Measurements from ENCODE around the gene NDUFA7. TPM values are rescaled to one million over a fixed set of nuclear protein-coding genes. Genes with fewer than 3 reads are reported as not detected.
"Not testable (repeated sequence)": the region's sequence is repeated elsewhere in the genome, so short reads cannot be mapped to it uniquely, and the experiment has no call there.

Gene NDUFA7
- polyA plus RNA-seq (2014; cell fraction: cytosol; rRNA removed) = 33.8 and 68.5 TPM in 2 replicates
- polyA plus RNA-seq (2014; cell fraction: nucleus; rRNA removed) = 48.7 and 54.3 TPM in 2 replicates

DNA sequence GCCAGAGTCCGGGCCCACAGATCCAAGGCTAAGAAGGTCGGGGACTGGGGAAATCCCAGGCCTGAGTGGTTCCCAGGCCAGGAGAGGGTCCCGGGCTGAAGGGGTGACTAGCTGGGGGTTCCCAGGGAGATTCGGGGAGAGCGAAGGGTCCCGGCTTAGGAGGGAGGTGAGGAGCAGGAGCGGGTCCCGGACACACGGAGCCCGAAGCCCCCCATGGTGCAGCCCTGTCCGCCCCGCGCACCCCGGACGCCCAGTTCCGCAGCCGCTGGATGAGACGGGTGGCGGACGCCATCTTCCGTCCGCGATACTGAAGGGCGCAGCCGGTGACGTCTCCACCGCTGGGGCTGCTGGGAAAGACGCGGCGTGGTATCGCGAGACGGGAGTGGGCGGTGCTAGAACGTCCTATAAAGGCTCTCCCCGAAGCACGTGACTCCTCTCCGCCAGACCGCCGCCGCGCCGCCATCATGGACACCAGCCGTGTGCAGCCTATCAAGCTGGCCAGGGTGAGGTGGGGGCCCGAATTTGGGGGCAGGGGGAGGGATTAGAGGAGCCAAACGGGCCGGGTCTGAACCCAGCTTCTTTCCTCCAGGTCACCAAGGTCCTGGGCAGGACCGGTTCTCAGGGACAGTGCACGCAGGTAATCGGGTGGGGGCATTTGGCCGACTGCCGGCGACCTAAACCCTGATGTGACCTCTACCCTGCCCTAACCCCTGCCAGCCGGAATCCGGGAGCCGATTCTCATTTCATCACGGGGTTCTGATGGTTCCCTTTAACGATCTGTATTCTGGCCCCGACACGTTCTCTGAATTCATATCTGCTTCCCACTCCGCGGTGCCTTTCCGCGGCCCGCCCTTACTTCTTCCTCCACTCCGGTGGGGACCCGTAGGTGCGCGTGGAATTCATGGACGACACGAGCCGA lies at the start of gene NDUFA7, which contains the start of gene RPS28:
Gene NDUFA7 (minus strand): TSS at position 309 of the 919 bp plus-strand sequence. CDS start 17 bp downstream, at position 292.
Gene RPS28 (plus strand): TSS at position 430 of the 919 bp plus-strand sequence. CDS start 35 bp downstream, at position 465.
- peak; percentile 90 for DNase-seq (ENCODE audit: low spot score)

DNA sequence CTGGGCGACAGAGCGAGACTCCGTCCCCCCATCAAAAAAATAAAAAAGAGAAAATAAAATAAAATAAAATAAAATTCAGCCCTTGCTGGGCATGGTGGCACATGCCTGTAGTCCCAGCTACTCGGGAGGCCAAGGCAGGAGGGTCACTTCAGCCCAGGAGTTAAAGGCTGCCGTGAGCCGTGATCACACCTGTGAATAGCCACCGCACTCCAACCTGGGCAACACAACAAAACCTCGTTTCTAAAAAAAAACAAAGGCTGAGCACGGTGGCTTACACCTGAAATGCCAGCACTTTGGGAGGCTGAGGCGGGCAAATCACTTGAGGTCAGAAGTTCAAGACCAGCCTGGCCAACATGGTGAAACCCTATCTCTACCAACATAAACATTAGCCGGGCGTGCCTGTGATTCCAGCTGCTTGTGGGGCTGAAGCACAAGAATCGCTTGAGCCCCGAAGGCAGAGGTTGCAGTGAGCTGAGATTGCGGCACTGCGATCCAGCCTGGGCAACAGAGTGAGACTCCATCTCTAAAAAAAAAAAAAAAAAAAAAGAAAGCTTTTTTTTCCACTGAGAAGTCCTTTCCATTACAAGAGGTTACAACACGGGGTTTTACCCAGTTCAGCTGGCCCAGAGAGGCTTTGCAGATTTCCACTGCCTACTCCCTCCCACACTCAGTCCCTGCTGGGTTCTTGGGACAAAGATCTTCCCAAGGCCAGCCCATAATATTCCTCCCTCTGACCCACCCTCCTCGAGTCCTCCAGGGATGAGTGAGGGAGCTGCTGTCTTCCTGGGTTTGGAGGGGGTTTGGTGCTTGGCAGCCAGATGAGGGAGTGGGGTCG lies 49.2 kb upstream of the NDUFA7 start:
- no peak for DNase-seq (ENCODE audit: low spot score)

DNA sequence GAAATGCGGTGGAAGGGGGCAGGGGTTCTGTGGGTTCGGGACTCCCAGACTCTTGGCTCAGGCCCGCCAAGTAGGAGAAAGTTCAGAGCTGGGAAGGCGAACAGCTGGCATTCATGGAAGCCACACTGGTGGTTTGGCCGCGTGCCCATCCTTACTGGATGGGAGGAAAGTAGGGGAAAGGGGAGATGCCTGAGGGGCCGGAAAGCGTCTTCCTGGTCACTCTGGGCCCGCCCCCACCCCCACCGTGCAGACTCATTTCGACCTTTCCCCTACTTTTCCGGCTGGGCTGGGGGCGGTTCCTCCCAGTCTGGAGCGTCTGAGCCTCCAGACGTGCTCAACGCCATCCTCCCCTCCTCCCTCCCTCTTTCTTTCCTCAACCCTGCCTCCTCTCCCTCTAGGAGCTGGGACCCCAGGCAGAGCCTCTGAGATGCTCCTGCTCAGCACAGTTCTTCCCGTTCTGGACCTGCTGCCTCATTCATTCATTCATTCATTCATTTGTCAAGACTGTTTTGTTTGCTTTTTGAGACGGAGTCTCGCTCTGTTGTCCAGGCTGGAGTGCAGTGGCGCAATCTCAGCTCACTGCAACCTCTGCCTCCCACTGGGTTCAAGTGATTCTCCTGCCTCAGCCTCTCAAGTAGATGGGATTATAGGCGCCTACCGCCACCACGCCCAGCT lies 46.3 kb upstream of the NDUFA7 start:
- peak; percentile 81 for DNase-seq (ENCODE audit: low spot score)

DNA sequence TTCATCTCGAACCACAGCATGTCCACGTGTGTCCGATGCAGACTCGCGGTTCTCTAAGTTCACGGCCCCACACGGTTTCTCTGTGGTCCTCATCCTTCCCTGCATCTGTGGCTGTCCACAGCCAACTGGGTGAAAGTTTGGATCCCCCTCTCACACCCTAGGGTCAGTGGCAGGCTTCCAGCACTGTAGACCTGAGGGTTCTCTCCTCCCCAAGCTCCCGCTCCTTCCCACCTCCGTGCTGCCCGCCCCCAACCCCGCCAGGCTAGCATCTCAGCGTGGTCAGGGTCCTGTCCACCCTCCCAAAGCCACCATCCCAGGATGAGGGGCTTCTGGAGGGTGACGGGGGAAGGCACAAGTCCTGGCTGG lies 45.8 kb upstream of the NDUFA7 start:
- DNase-seq (ENCODE audit: low spot score) = no peak

DNA sequence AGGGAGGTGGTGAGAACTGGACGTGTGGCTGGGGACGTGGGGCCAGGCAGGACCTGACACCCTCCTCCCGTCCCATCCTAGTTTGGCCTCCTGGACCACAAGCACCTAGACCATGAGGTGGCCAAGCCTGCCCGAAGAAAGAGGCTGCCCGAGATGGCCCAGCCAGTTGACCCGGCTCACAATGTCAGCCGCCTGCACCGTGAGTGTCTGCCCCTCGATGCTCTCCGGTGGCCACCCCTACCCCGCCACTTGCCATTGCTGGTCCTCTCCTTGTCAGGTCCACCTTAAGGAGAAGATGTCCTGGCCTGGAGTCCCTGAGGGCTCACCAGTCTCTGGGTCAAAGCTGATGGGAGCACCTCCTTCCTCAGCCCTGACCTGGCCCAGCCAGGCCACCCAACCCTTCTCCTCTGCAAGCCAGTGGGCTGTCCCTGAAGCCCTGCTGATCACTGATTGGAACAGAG lies 45.0 kb upstream of the NDUFA7 start:
- DNase-seq (ENCODE audit: low spot score) = no peak

DNA sequence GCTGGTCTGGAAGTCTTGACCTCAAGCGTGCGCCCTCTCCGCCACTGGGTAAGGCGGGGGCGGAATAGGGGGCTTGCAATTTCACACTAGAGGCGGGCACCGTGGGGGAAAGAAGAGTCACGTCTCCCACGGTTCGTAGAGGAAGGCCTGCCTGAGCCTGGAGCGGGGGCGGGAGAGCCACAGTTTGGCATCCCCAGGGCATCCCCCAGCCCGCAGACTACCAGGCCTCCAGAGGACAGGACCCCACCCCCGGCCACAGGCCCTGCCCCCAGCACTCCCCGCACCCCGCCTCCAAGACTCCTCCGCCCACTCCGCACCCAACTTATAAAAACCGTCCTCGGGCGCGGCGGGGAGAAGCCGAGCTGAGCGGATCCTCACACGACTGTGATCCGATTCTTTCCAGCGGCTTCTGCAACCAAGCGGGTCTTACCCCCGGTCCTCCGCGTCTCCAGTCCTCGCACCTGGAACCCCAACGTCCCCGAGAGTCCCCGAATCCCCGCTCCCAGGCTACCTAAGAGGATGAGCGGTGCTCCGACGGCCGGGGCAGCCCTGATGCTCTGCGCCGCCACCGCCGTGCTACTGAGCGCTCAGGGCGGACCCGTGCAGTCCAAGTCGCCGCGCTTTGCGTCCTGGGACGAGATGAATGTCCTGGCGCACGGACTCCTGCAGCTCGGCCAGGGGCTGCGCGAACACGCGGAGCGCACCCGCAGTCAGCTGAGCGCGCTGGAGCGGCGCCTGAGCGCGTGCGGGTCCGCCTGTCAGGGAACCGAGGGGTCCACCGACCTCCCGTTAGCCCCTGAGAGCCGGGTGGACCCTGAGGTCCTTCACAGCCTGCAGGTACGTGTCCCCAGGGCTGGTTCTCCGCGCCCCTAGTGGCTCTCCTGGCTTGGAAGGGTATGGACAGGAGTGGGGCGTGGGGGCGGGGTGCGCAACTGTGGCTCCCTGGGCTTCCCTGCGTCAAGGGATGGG lies 42.9 kb upstream of the NDUFA7 start, which contains the start of gene ANGPTL4:
Gene ANGPTL4 (plus strand): TSS at position 353 of the 969 bp plus-strand sequence. CDS start 167 bp downstream, at position 520.
- DNase-seq (ENCODE audit: low spot score) = peak; percentile 76

DNA sequence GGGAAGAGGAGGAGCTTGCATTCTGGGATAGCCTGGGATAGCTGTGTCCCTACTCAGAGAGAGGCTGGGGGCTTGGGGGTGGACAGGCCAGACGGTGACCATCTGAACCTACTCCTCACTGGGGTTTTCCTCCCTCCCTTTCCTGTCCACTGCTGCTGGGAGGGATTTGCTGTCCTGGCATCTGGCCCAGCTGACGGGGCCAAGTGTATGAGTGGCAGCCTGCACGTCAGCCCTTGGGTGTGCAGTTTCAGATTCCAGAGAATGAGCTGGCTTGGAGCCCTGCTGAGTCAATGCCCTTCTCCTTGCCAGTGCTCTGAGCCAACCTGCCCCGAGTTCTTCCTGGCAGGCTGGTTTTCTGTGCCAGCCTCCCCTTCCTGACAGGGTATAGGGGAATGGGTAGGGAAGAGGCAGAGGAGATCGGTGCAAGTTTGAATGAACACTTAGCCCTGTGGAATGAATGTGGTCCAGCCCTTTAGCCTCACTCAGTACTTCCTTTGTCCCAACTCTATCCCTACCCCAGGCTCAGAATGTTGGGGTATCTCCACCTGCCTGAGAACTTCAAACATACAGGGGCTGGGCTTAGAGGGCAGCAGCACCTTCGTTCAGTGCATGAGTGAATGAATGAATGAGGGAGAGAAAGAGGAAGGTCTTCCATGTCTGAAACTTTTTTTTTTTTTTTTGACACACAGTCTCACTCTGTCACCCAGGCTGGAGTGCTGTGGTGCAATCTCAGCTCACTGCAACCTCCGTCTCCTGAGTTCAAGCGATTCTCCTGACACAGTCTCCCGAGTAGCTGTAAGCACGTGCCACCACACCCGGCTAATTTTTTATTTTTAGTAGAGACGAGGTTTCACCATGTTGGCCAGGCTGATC lies 41.0 kb upstream of the NDUFA7 start:
- no peak for DNase-seq (ENCODE audit: low spot score)

DNA sequence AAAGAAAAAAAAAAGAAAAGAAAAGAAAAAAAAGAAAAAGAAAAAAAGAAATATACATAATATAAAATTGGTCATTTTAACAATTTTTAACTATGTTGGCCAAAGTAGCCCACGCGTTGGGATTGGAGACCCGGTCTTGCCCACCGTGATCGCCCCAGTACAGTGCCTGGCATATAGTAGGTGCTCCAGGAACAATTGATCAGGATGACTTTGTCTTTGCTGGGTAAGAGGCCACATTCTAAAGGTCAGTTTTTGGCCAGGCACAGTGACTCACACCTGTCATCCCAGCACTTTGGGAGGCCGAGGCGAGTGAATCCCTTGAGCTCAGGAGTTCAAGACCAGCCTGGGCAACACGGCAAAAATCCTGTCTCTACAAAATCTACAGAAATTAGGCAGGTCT lies 39.0 kb upstream of the NDUFA7 start:
- DNase-seq (ENCODE audit: low spot score) = no peak

DNA sequence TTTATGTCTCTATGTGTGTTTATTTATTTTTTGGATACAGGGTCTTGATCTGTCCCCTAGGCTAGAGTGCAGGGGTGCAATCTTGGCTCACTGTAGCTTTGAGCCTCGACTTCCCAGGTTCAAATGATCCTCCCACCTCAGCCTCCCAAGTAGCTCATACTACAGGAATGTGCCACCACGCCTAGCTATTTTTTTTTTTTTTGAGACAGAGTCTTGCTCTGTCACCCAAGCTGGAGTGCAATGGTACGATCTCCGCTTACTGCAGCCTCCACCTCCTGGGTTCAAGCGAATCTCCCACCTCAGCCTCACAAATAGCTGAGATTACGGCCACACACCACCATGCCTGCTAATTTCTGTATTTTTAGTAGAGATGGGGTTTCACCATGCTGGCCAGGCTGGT lies 37.8 kb upstream of the NDUFA7 start:
- no peak for DNase-seq (ENCODE audit: low spot score)

DNA sequence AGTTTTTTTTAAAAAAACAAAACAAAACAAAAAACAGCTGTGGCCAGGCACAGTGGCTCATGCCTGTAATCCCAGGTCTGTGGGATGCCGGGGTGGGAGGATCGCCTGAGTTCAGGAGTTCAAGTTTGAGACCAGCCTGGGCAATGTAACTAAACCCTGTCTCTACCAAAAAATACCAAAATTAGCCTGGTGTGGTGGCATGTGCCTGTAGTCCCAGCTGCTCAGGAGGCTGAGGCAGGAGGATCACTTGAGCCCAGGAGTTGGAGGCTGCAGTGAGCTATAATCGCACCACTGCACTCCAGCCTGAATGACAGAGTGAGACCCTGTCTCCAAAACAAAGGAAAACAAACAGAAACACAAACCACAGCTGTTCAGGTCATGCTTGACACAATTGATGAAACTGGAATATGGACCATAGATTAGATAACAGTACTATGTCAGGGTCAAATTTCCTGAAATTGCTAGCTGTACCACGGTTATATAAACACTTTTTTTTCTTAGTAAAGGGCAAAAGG lies 35.9 kb upstream of the NDUFA7 start:
- no peak for DNase-seq (ENCODE audit: low spot score)

DNA sequence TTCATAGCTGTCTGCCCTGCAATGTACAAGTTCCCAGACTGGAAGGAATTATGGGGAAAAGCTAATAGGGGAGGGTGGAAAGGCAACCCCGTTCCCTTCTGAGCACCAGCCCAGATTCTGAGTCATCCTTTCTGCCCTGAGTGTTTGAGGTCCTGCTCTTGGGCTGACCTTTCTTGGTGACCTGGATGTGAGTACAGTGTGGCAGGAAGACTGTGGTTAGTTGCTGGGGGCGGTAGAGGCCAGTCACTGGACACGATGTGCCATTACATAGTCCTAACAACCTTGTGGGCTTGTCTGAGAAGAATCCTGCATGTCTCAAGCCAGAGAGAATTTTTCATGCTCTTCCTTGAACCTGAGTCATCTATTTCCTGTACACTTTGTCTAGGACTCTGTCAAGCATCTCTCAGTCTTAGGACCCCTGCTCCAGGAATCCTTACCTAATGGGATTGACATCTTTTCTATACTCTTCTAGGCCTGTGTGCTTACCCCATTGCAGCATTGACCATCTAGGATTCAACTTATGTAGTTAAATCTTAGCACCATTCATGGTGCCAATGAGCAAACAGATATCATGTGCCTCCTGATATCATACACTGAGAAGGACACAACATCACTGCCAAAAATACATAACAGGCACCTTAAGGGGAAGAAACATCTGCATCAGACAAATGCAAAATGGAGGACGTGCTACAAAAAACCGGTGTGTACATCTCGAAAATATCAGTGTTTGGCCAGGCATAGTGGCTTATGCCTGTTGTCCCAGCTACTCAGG lies 34.6 kb upstream of the NDUFA7 start:
- DNase-seq (ENCODE audit: low spot score) = no peak

DNA sequence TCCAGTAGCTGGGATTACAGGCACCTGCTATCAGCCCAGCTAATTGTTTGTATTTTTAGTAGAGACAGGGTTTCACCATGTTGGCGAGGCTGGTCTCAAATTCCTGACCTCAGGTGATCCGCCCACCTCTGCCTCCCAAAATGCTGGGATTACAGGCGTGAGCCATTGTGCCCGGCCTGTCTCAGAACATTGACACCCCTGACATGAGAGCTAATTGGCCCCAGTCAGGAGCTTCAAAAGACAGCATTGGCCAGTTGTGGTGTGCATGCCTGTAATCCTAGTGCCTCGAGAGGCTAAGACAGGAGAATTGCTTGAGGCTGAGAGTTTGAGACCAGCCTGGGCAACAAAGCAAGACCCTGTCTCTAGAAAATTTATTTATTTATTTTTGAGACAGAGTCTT lies 31.7 kb upstream of the NDUFA7 start:
- not testable (repeated sequence) for DNase-seq (ENCODE audit: low spot score)

DNA sequence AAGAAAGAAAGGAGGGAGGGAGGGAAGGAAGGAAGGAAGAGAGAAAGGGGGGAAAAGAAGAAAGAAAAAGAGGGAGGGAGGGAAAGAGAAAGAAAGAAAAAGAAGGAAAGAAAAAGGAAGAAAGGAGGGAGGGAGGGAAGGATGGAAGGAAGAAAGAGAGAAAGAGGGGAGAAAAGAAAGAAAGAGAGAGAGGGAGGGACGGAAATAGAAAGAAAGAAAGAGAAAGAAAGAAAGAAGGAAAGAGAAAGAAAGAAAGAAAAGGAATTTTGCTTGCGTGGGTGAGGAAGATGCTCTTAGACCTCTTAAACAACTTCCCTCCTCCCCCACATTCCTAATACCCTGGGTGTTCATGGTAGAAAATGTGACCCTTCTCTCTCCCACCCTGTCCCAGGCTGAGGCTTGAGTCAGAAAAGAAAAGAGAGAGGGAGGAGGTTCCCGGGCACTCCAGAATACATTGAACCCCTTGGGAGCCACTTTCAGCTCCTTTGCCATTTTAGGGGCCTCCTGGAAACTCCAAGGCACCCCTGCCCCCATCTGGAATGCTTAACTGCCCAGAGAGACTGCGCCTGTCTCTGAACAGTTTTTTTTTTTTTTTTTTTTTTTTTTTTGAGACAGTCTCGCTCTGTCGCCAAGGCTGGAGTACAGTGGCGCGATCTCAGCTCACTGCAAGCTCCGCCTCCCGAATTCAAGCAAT lies 31.1 kb upstream of the NDUFA7 start:
- no peak for DNase-seq (ENCODE audit: low spot score)

DNA sequence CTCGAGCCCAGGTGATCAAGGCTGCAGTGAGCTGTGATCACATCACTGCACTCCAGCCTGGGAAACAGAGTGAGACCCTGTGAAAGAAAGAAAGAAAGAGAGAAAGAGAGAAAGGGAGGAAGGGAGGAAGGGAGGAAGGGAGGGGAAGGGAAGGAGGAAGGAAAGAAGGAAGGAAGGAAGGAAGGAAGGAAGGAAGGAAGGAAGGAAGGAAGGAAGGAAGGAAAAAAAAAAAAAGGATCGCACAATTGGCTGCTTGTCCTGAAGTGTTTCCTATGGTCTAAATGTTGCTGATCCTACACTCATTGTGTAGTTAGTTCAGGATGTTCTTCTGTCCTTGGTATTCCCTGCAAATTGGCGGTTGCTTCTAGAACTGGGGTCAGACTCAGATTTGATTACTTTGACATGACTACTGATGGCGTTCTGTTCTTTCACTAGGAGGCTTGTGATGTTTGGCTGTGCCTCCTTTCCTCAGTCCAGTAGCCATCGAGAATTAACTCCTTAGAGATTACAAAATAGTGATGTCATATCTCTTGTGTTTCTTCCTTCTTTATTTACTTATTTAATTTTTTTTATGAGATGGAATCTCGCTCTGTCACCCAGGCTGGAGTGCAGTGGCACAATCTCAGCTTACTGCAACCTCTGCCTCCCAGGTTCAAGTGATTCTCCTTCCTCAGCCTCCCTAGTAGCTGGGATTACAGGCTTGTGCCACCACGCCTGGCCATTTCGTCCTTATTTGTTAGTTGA lies 28.6 kb upstream of the NDUFA7 start:
- DNase-seq (ENCODE audit: low spot score) = not testable (repeated sequence)

DNA sequence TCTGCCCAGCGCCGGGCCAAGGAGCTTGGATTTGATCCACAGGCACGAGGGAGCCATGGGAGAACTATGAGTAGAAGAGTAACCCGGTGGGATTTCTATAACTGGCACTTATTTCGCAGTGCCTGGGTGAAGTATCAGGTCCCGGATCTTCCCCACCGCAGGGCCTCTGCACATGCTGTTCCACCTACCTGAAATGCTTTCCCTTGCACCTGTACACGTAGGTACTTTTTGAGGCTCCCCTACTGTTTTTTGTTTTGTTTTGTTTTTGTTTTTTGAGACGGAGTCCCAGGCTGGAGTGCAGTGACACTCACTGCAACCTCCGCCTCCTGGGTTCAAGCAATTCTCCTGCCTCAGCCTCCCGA lies 22.3 kb upstream of the NDUFA7 start:
- no peak for DNase-seq (ENCODE audit: low spot score)

DNA sequence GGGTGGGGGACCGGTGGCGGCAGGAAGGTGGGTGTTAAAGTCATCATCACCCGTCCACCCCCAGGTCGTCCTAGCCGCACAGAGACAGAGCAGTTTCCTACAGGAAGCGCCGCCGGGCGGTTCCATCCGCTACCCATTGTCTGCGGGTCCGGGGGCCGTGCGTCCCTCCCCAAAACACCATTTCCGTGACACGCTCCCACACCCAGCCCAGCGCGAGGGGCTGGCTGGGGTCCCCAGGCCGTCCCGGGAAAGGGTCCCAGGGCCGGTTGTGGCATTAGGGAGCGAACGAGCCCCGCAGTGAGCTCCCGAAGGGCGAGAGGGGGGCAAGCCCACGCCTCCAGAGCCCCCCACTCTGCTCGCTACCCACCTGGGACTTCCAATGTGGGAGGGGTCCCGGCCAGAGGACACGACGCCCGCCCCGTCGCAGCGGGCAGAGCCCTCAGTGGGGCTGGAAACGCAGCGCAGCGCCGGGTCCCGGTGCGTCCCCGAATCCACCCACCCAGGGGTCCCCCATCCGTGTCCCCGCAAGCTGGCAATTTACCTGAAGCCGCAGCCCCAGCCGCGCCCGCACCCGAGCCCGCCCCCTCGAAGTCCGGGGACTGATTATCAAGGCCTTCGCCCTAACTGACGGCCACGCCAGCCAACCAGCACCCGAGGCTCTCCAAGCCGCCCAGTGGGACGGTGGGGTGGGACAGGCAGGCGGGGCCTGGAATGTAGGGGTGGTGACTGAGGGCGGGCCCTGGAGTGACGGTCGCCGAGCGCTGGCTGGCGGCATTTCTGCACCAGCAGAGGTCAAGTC lies 21.7 kb upstream of the NDUFA7 start, which contains the start of gene KANK3:
Gene KANK3 (minus strand): TSS at position 579 of the 799 bp plus-strand sequence. CDS start 5,434 bp downstream, outside the sequence.
- peak; percentile 89 for DNase-seq (ENCODE audit: low spot score)
